Right renal pelvis (tissue), 4 donors: ENCODE results near the gene TFF2. TPM values are rescaled to one million over a fixed set of nuclear protein-coding genes. Genes with fewer than 3 reads are reported as not detected.

Source experiments
- DNase-seq, 4 donors: peaks; one replicate each; pipeline ENCODE4 v3.0.0-alpha.2; 2013; ENCODE audit warnings: low read depth in 4 of 4, low spot score in 3 of 4, missing footprints in 1 of 4
- polyA plus RNA-seq, 4 donors: library from polyadenylated mRNA; unstranded; fragments of 120-200 nt; gene quantifications; one replicate each; pipeline ENCODE4 v1.2.1, GENCODE V29; 2013; ENCODE audit not compliant: insufficient read length in 4 of 4

Gene TFF2
- polyA plus RNA-seq, 4 donors = not detected

DNA sequence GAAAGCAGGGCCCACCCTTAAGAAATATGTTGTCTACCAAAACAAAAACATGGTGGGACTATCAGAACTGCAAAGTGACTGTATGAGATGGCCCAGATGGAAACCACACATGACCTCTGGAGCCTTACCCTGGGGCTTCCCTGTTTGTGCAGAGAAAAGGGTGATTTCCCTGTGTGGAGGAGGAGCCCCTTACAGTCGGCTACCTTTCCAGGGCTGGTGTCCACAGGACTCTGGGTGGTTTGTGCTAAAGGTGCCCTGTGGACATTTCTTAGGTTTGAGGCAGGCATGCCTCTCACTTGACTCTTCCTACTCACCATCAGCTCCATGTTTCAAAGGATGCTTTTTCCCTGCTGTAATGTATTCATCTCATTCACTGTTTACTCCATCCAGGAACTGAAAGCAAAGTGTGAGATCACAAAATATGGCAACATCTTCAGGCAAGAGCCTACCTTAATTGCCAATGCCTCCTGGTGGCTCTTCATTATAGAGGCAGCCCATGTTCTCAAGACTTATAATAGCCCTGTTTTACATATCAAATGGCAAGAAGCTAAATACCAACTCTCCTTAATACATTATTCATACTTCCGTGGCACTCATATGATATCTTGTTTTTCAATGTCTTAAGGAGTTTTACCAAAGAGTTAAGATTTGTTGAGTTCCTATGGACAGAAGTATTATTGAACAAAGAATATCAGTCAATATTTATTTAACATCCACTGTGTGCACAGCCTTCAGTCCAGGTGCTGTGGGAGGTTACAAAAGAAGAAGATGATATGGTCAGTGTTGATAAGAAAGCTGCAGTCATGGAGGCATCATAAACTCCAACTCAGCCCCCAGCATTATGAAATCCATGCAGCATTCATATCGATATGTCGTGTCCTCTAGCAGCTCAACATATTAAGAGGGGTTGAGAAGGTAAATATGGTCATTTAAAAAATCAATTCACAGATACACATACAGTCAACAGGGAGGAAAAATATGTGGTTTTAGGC, 20.1 kb downstream of the TFF2 start:
- DNase-seq = no peak

DNA sequence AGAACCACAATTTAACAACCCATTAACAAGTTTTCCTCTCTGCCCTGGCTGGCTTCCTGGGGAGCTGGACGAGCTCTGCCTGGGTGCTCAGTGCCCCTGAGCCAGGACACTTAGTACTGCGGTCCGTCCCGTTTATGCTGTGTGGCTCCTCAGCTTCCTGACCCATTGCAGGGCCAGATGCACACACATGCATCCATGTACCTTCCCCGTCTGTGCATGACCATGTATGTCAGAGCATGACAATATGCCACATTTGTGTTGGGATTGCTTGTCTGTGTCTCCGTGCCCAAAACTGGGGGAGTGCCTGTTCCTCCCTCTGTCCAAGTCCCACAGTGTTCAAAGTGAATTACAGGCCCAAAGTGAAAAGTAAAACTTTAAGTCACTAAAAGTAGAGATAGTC, 25.9 kb downstream of the TFF2 start:
- DNase-seq = no peak

- no peak for DNase-seq
These were observed 28.9 kb downstream of the TFF2 start for GRCh38 chr21:42321845-42322244.

GRCh38 chr21:42321231-42321630, 29.6 kb downstream of the TFF2 start:
- no peak for DNase-seq

DNA sequence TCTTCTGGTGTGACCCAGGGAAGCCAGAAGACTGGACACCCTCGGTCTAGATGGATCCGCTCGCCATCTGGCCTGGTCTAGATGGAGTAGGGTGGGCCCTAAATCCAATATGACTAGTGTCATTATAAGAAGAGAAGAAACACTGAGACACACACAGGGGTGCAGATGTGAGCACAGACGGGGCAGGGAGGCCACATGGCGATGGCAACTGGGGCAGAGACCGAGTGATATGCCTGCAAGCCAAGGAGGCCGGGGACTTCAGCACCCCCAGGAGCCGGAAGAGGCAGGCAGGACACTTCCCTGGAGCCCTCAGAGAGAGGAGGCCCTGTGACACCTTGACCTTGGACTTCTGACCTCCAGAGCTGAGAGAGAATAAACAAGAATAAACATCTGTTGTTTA, 30.0 kb downstream of the TFF2 start:
- DNase-seq = no peak

DNA sequence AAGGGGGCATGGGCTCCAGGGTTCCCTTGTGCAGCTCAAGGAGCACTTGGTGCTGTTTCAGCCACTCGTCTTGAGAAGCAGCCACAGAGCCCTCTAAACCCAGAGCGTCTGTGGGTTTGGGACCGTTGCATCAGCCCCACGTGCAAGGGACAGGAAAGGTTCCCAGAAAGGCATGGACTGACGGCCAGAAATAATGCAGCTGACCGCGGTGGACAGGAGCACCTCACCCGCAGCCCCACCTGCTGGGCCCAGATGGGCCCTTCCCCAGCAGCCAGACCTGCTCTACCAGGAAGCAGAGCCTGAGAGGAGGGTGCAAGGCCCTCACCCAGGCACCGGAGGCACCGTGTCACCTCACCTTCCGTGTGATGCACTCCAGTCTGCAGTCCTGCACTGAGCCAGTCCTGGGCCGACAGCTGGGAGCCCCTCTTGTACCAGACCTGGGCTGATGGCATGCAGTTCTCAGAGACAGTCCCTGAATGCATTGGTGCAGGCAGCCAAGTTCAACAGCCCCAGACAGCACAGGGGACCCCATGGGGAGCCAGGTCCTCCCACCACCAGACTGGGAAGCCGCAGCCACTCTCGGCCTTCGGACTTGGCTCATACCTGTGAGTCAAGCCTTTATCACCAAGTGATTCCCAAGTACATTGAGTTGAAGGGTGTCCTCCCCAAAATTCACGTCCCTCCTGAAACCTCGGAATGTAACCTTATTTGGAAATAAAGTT, 30.8 kb downstream of the TFF2 start:
- DNase-seq = no peak

DNA sequence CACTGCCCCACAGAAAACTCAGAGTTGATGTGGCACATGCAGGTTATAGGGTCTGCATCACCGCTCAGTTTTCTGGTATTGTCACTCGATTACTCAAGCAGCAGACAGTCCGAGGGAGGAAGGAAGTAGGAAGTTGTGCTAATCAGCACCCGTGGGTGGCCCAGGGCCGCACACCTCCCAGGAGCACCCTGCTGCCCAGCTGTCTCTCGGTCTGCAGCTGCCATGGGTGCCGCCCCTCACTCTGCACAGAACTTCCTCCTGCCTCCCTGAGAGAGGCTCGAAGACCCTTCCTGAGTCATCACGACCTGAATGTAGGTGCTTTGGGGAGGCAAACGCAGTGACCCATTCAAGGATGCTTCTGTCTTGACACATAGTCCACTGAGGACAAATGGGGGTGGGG, 31.4 kb downstream of the TFF2 start:
- DNase-seq = no peak

GRCh38 chr21:42317826-42318746, 32.7 kb downstream of the TFF2 start:
- DNase-seq = no peak

GRCh38 chr21:42317341-42317741, 33.5 kb downstream of the TFF2 start:
- DNase-seq = no peak

DNA sequence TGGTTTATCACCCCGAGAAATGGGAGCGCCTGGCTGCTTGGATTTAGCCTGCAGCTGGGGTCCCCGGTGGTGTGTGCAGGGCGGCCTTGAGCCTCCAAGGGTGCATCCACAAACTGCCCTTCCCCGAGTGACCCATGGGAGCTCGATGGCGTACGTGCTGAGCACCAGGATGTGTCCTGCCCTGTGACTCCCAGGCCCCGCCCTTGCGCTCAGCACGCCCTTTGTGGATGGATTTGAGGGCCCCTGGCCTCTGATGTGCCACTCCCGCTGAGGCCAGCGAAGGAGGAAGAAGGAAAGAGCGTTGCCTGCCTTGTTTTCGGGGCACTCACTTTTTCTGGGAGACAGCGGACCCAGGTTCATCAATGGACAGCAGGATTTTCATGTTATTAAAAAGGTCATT, 33.9 kb downstream of the TFF2 start:
- no peak for DNase-seq

DNA sequence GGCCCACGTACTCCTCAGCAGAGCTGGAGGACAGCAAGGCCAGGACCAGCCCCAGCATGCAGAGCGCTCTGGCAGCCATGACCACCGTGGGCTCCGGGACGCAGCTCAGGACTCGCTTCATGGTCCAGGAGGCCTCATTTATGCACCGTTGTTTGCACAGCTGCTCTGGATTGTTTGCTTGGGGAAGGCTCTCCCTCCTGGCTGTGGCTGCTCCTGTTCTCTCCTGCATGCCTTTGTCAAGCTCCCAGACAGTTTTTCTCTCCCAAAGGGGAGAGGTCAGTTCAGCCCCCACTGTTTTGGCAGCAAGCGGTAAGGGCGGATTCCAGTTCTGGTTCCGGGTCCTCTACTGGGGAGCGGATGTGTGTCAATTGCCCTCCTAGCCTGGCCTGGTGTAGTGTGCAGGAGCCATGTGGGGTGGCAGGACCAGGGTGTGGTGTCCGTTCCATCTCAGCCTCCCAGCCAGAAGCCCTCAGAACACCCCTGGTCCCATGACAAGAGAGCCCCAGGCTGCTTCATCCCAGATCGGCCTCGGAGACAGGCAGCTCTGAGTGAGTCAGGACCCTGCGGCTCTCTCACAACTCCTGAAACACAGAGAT, 35.4 kb downstream of the TFF2 start, which contains the start of gene TFF3:
TSS of gene TFF3 (minus strand) at position 114 of the 596 bp plus-strand sequence. CDS start at position 79, 35 bp downstream.
- DNase-seq = peak in 2 of 4 donors; percentile 59 to 63

DNA sequence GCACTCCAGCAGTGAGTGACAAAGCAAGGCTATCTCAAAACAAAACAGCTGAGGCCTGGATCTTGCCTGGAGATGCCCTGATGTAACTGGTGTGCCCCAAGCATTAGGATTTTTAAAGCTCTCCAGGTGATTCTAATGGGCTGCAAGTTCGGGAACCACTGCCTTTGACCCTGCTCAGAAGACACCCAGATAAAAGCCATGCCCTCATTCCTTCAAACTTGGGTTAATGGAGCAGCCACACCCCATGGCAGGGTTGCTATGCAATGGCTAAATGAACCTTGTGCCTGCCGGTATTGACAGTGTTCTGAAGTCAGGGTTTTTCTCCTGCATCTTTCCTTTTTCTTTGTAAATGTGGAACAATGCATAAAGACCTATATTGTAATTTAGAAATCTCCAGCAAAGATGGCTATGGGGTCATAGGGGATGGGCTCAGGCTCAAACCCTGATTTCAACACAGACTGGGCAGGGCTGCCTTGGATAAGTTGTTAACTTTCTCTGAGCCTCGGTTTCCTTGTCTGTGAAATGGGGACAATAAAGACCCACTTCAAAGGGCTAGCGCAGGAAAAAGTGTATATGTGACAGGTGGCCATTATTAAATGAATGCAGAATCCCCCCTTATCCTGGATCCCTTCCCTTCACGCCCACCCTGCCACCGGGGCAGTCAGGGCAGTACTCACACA, 36.0 kb downstream of the TFF2 start:
- DNase-seq = no peak

- no peak for DNase-seq
These were observed 37.3 kb downstream of the TFF2 start for GRCh38 chr21:42313501-42313969.

DNA sequence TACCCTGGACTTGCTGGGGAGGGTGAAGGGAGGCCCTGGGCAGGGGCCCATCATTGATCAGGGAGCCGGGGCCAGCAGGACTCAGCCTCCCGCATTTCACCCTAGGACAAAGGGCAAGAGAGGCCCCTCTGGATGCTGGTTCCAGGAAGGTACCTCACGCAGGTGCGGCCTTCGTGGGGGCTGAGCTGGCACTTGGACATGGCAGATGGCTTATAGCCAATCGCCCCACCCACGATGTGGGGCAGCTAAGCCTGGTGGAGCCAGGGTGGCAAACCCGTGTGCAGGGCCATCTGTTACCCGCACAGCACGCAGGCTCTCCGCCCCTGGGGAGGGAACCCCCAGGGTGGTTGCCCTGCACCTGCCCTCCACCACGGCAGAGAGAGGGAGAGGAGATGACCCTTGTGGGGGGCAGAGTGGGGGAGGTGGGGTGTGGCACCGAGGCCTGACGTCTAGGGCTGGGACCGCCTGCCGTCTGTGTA, 38.1 kb downstream of the TFF2 start:
- no peak for DNase-seq

- DNase-seq = no peak
These were observed 38.8 kb downstream of the TFF2 start for GRCh38 chr21:42311816-42312625.

DNA sequence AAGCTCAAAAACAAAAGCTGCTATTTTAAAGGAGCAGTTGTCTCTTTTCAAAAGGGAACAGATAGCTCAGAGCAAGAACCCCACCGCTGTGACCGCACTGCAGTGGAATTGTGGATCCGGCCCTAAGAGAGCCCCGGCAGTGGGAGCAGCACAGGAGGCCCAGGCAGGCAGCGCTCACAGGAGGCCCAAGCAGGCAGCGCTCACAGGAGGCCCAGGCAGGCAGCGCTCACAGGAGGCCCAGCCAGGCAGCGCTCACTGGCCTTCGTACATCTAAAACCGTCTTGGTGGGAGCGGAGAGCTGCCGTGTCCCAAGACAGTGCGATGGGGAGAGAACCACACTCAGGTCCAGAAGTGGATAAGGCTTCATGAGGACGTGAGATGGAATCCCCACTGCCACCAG, 39.6 kb downstream of the TFF2 start:
- DNase-seq = no peak

GRCh38 chr21:42310411-42311001, 40.3 kb downstream of the TFF2 start:
- DNase-seq = no peak

DNA sequence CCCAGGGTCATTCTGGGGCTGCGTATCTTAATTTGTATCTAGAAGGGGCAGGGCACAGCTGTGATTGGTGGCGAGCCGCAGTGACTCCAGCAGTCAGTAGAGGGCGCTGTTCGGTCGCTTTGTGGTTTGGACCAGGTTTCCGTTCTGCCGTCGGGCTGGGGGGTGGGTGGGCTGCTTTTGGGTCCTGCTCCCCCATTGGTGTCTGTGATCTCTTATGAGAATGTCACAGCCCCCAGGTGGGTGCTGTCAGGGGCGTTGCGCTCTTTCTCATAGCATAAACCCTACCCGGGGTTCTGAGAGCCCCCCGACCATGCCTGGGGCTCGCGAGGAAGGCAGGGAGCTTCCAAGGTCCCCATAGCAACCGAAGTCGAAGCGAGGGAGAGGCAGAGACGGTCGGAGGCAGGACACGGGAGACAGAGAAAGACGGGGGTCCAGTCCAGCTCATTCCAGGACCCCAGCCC, 41.0 kb downstream of the TFF2 start:
- DNase-seq = peak; percentile 33 to 62 (median 40)
